Mucosa of descending colon (tissue), 3 donors: ENCODE results near the gene TSR3. TPM values are rescaled to one million over a fixed set of nuclear protein-coding genes. Genes with fewer than 3 reads are reported as not detected.

ENCODE experiments used
- ATAC-seq: fragments of 200-7000 bp; cut with Tn5 transposase; one replicate; pipeline ENCODE4 v1.9.1; 2020; ENCODE audit warnings: mild to moderate bottlenecking, moderate library complexity
- DNase-seq, 3 donors: peaks; one replicate each; pipeline ENCODE4 v3.0.0-alpha.2; 2020
- H3K36me3 ChIP-seq: fragments of 200-600 bp; one replicate; pipeline ENCODE4 v1.8.0; 2021; ENCODE audit warnings: low read depth, mild to moderate bottlenecking
- H3K4me1 ChIP-seq: fragments of 200-600 bp; one replicate; pipeline ENCODE4 v1.8.0; 2021; ENCODE audit warnings: low read depth, mild to moderate bottlenecking
- H3K4me3 ChIP-seq: fragments of 200-600 bp; one replicate; pipeline ENCODE4 v1.8.0; 2021; ENCODE audit warnings: mild to moderate bottlenecking
- H3K9me3 ChIP-seq: fragments of 200-600 bp; one replicate; pipeline ENCODE4 v1.8.0; 2021; ENCODE audit warnings: mild to moderate bottlenecking
- CTCF ChIP-seq: fragments of 200-600 bp; IDR thresholded peaks from one replicate; pipeline ENCODE4 v1.8.0; 2022; ENCODE audit warnings: antibody characterized with exemption, mild to moderate bottlenecking
- intact Hi-C, 2 donors: fragments of 100-400 bp; cut with DNase I in 1 of 2; cut with micrococcal nuclease in 1 of 2; formaldehyde crosslinking; loops; one replicate each; pipeline versions ENCODE4 v1.11.0 to v1.11.1; 2022; cut with DNase I, micrococcal nuclease
- total RNA-seq, 3 donors: library from RNA; stranded (reverse); fragmentation: NEBNext Ultra II Directional in 2 of 3; extraction: Animal tissue kit (Norgen Biotek cat#: 25700) in 2 of 3; gene quantifications; one replicate each; pipeline versions ENCODE4 v1.2.1 to v1.2.4, GENCODE V29; 2021 to 2023
- donor health status: DM: no; HTN: no; CAD: no; lungs with moderate emphysema.
- donor health status: DM: no; HTN: no; CAD: no.
- donor health status: DM: no; HTN: yes; CAD: no.

TSR3 gene
- total RNA-seq, 3 donors from 2014 or later = 46.4 to 57.2 (median 54.1) TPM

- H3K36me3 ChIP-seq = no peaks in the 10 kb centered on the region
- intact Hi-C loops = no loop called here
- ATAC-seq = no peak
- H3K4me3 ChIP-seq = no peak overlapping the region
- no peak for TF ChIP-seq CTCF
- no peak for DNase-seq
- no peaks in the 10 kb centered on the region for H3K9me3 ChIP-seq
- H3K4me1 ChIP-seq = peaks cover 28% of the 10 kb centered on the region
These were observed 3.7 kb downstream of the TSR3 start for GRCh38 chr16:1347962-1348361.

- Histone ChIP-seq H3K36me3 (no peaks in the 10 kb centered on the region), H3K4me3 (no peak overlapping the region), H3K4me1 (peaks cover 26% of the 10 kb centered on the region), H3K9me3 (no peaks in the 10 kb centered on the region)
- intact Hi-C loops = no loop called here
- DNase-seq (no peak), ATAC-seq (no peak)
- no peak for TF ChIP-seq CTCF
These were observed 4.3 kb downstream of the TSR3 start for GRCh38 chr16:1347286-1347855.

- TF ChIP-seq CTCF = no peak
- Histone ChIP-seq H3K4me3 (no peak overlapping the region), H3K4me1 (peaks cover 30% of the 10 kb centered on the region), H3K36me3 (no peaks in the 10 kb centered on the region), H3K9me3 (no peaks in the 10 kb centered on the region)
- DNase-seq (no peak), ATAC-seq (no peak)
- intact Hi-C loops = no loop called here
These were observed 5.0 kb downstream of the TSR3 start for GRCh38 chr16:1346422-1347285.

- no peaks in the 10 kb centered on the region for H3K36me3 ChIP-seq
- H3K9me3 ChIP-seq = no peaks in the 10 kb centered on the region
- no peak for TF ChIP-seq CTCF
- ATAC-seq = no peak
- no peak overlapping the region for H3K4me3 ChIP-seq
- intact Hi-C loops = no loop called here
- peaks cover 27% of the 10 kb centered on the region for H3K4me1 ChIP-seq
- DNase-seq = no peak
These were observed 5.8 kb downstream of the TSR3 start for GRCh38 chr16:1345651-1346421.

GRCh38 chr16:1345087-1345486, 6.6 kb downstream of the TSR3 start:
- TF ChIP-seq CTCF = no peak

More at GRCh38 chr16:1345087-1345486, 6.6 kb downstream of the TSR3 start:
- peaks cover 20% of the 10 kb centered on the region for H3K4me1 ChIP-seq
- no peak for ATAC-seq
- DNase-seq = no peak
- intact Hi-C loops = no loop called here
- no peaks in the 10 kb centered on the region for H3K36me3 ChIP-seq
- no peaks in the 10 kb centered on the region for H3K9me3 ChIP-seq
- no peak overlapping the region for H3K4me3 ChIP-seq
